H1 (cell line): ENCODE measurements around the gene TEK. TPM values are rescaled to one million over a fixed set of nuclear protein-coding genes. Genes with fewer than 3 reads are reported as not detected.

Experiments
- CTCF ChIA-PET: fragments of 300-600 bp; sonication (Branson Sonifier 250); formaldehyde crosslinking; loops from one replicate; lab custom pipeline; 2021; ENCODE audit not compliant: partially characterized antibody; lab: Charles Lee
- POLR2A ChIA-PET: fragments of 300-600 bp; sonication (Branson Sonifier 250); formaldehyde crosslinking; loops from one replicate; lab custom pipeline; 2021; ENCODE audit warnings: inconsistent platforms; ENCODE audit not compliant: partially characterized antibody; lab: Charles Lee
- DNase-seq, 2 experiments: peaks; one replicate each; pipeline versions ENCODE4 v3.0.0 to v3.0.0-alpha.2; 2010 to 2022; ENCODE audit warnings: low spot score in 2 of 2, low read depth in 1 of 2, mixed read lengths in 1 of 2
- FAIRE-seq: peaks from 2 replicates; lab custom pipeline; 2011; peaks lifted over from hg19 to GRCh38; lab: Jason Lieb, UNC
- H2AFZ ChIP-seq: 2 replicates; pipeline ENCODE4 v1.8.1; 2012; ENCODE audit warnings: low read length, inconsistent platforms
- H2AK5ac ChIP-seq: 2 replicates; pipeline ENCODE4 v1.6.1; 2013; ENCODE audit warnings: low read depth, low read length
- H2BK120ac ChIP-seq: replicated peaks from 2 replicates; pipeline ENCODE3; 2013; ENCODE audit warnings: low read depth, low read length, inconsistent platforms
- H2BK12ac ChIP-seq: 2 replicates; pipeline ENCODE4 v1.6.1; 2013; ENCODE audit warnings: low read depth, low read length
- H2BK15ac ChIP-seq: 2 replicates; pipeline ENCODE4 v1.6.1; 2013; ENCODE audit warnings: low read length
- H2BK20ac ChIP-seq: 2 replicates; pipeline ENCODE4 v1.6.1; 2013; ENCODE audit warnings: low read length
- H2BK5ac ChIP-seq: 2 replicates; pipeline ENCODE4 v1.6.1; 2013; ENCODE audit warnings: low read depth, low read length
- H3K14ac ChIP-seq: 2 replicates; pipeline ENCODE4 v1.6.1; 2013; ENCODE audit warnings: inconsistent platforms; ENCODE audit not compliant: insufficient read length
- H3K18ac ChIP-seq: 2 replicates; pipeline ENCODE4 v1.6.1; 2013; ENCODE audit warnings: low read length; ENCODE audit errors: extremely low read depth
- H3K23ac ChIP-seq: 2 replicates; pipeline ENCODE4 v1.6.1; 2013; ENCODE audit warnings: inconsistent platforms; ENCODE audit not compliant: insufficient read length
- H3K23me2 ChIP-seq: 2 replicates; pipeline ENCODE4 v1.6.1; 2013; ENCODE audit warnings: low read depth, low read length
- H3K27ac ChIP-seq: 2 replicates; pipeline ENCODE4 v1.6.1; 2011; ENCODE audit warnings: low read depth, low read length, inconsistent platforms
- H3K27me3 ChIP-seq, 4 experiments: replicated peaks in 1 of 4; 1 replicate in 1 of 4; 2 replicates in 3 of 4; pipeline versions ENCODE4 v1.6.1 to v1.8.1; 2011 to 2013; ENCODE audit warnings: low read length in 3 of 4, mild to moderate bottlenecking in 3 of 4, inconsistent platforms in 2 of 4, mixed read lengths in 2 of 4, moderate library complexity in 1 of 4; ENCODE audit not compliant: control insufficient read depth in 3 of 4, insufficient read depth in 3 of 4; ENCODE audit errors: extremely low read depth in 1 of 4
- H3K36me3 ChIP-seq, 4 experiments: 2 replicates each; pipeline versions ENCODE4 v1.6.1 to v1.8.1; 2011 to 2013; ENCODE audit warnings: mild to moderate bottlenecking in 4 of 4, low read length in 3 of 4, moderate library complexity in 2 of 4, control low read depth in 1 of 4, inconsistent platforms in 1 of 4; ENCODE audit not compliant: insufficient read depth in 4 of 4, control insufficient read depth in 2 of 4
- H3K4ac ChIP-seq: replicated peaks from 2 replicates; pipeline ENCODE3; 2013; ENCODE audit warnings: low read length, low read depth, mixed read lengths, inconsistent platforms; ENCODE audit not compliant: insufficient read length
- H3K4me1 ChIP-seq, 4 experiments: replicated peaks in 1 of 4; 1 replicate in 1 of 4; 2 replicates in 3 of 4; pipeline versions ENCODE4 v1.6.1 to v1.8.1; 2011 to 2013; ENCODE audit warnings: low read length in 3 of 4, inconsistent platforms in 2 of 4, mixed read lengths in 1 of 4; ENCODE audit not compliant: insufficient read depth in 4 of 4, control insufficient read depth in 3 of 4
- H3K4me2 ChIP-seq, 2 experiments: 2 replicates each; pipeline versions ENCODE4 v1.6.1 to v1.8.1; 2011 to 2013; ENCODE audit warnings: low read depth in 2 of 2, low read length in 2 of 2, control low read depth in 1 of 2, inconsistent platforms in 1 of 2, mild to moderate bottlenecking in 1 of 2; ENCODE audit not compliant: insufficient read depth in 1 of 2
- H3K4me3 ChIP-seq, 4 experiments: fragments of 200-600, 300-600 bp in 1 of 4; sonication (generic), shearing (Covaris generic), sonication (Bioruptor Twin) in 1 of 4; 2 replicates each; pipeline versions ENCODE4 v1.5.1 to v1.8.1; 2011 to 2016; ENCODE audit warnings: low read length in 4 of 4, low read depth in 3 of 4, control low read depth in 2 of 4, inconsistent platforms in 2 of 4, mild to moderate bottlenecking in 2 of 4, mixed read lengths in 1 of 4, moderate library complexity in 1 of 4; ENCODE audit not compliant: insufficient read depth in 2 of 4; ENCODE audit errors: extremely low read depth in 1 of 4
- H3K56ac ChIP-seq: replicated peaks from 2 replicates; pipeline ENCODE3; 2013; ENCODE audit warnings: low read depth, mild to moderate bottlenecking, mixed read lengths, low read length, inconsistent platforms; ENCODE audit not compliant: insufficient read length
- H3K79me1 ChIP-seq: 2 replicates; pipeline ENCODE4 v1.6.1; 2013; ENCODE audit warnings: low read depth, low read length, control low read depth
- H3K79me2 ChIP-seq, 2 experiments: 2 replicates each; pipeline versions ENCODE4 v1.6.1 to v1.8.1; 2012 to 2013; ENCODE audit warnings: low read length in 2 of 2, mild to moderate bottlenecking in 2 of 2, inconsistent platforms in 1 of 2; ENCODE audit not compliant: insufficient read depth in 2 of 2, control insufficient read depth in 1 of 2
- H3K9ac ChIP-seq, 4 experiments: replicated peaks in 1 of 4; 1 replicate in 1 of 4; 2 replicates in 3 of 4; pipeline versions ENCODE4 v1.6.1 to v1.8.1; 2011 to 2013; ENCODE audit warnings: low read depth in 3 of 4, low read length in 3 of 4, control low read depth in 2 of 4, mild to moderate bottlenecking in 2 of 4, moderate library complexity in 2 of 4, inconsistent platforms in 1 of 4; ENCODE audit errors: extremely low read depth in 1 of 4
- H3K9me3 ChIP-seq, 2 experiments: 2 replicates each; pipeline versions ENCODE4 v1.6.1 to v1.8.1; 2012 to 2013; ENCODE audit warnings: mild to moderate bottlenecking in 2 of 2, moderate library complexity in 2 of 2, control low read depth in 1 of 2, inconsistent platforms in 1 of 2, low read depth in 1 of 2, low read length in 1 of 2, mixed read lengths in 1 of 2; ENCODE audit not compliant: insufficient read depth in 2 of 2
- H4K20me1 ChIP-seq, 2 experiments: replicated peaks in 1 of 2; 2 replicates each; pipeline versions ENCODE3 to v1.8.1; 2011 to 2013; ENCODE audit warnings: inconsistent platforms in 2 of 2, low read length in 2 of 2, mild to moderate bottlenecking in 1 of 2; ENCODE audit not compliant: insufficient read depth in 2 of 2, control insufficient read depth in 1 of 2
- H4K5ac ChIP-seq: 2 replicates; pipeline ENCODE4 v1.6.1; 2013; ENCODE audit warnings: low read length, low read depth, mixed read lengths, inconsistent platforms; ENCODE audit not compliant: insufficient read length
- H4K8ac ChIP-seq: 2 replicates; pipeline ENCODE4 v1.8.0; 2013; ENCODE audit warnings: mild to moderate bottlenecking, moderate library complexity, low read length, inconsistent platforms; ENCODE audit not compliant: insufficient read depth; ENCODE audit errors: extremely low read depth
- H4K91ac ChIP-seq: replicated peaks from 2 replicates; pipeline ENCODE3; 2013; ENCODE audit warnings: low read length, mixed read lengths, inconsistent platforms; ENCODE audit not compliant: insufficient read length
- ATF3 ChIP-seq: IDR thresholded peaks from 2 replicates; pipeline ENCODE4 v1.6.1; 2011; ENCODE audit warnings: low read depth, mild to moderate bottlenecking, low read length; ENCODE audit not compliant: insufficient read depth
- MAFK ChIP-seq: IDR thresholded peaks from 2 replicates; pipeline ENCODE4 v1.6.1; 2012; ENCODE audit warnings: low read depth, mild to moderate bottlenecking, improper control_type of control experiment, low read length
- WGBS, 2 experiments: shearing (Covaris generic) in 1 of 2; methylation state at CpG; one replicate each; pipeline versions ENCODE4 v1.1.6 to v1.1.7; 2013 to 2015; ENCODE audit warnings: low lambda C conversion rate in 2 of 2, mixed read lengths in 2 of 2, inconsistent platforms in 1 of 2, low coverage in 1 of 2, missing lambda C conversion rate in 1 of 2; ENCODE audit not compliant: insufficient replicate concordance in 2 of 2, insufficient coverage in 1 of 2, insufficient read length in 1 of 2; ENCODE audit errors: extremely low coverage in 1 of 2, missing lambda C conversion rate in 1 of 2; 5-methylcytosine and 5-hydroxymethylcytosine counted together
- polyA plus RNA-seq, 7 experiments: library from polyadenylated mRNA; depleted of rRNA in 3 of 7; stranded (reverse) in 5 of 7; unstranded in 2 of 7; fragments of >200 nt in 5 of 7; fragments of 200-250 nt in 2 of 7; gene quantifications; 1 replicate in 5 of 7; 2 replicates in 1 of 7; 4 replicates in 1 of 7; pipeline versions ENCODE4 v1.2.1 to v1.2.3, GENCODE V29; 2011 to 2013; ENCODE audit warnings: missing spikeins in 2 of 7, mixed read lengths in 2 of 7
- total RNA-seq: library from RNA; stranded (reverse); fragmentation: NEBNext Ultra II Directional; extraction: Animal tissue kit (Norgen Biotek cat#: 25700); gene quantifications from 2 replicates; pipeline ENCODE4 v1.2.1, GENCODE V29; 2021

TEK gene
- total and polyA plus RNA-seq, 2 of the 8 experiments (the other 6 are each of a cell fraction or from before 2014, with no cell fraction given), result 11.0 to 35.8 TPM

GRCh38 chr9:27181381-27181780, 72.4 kb downstream of the TEK start:
- no peak for FAIRE-seq

More at GRCh38 chr9:27181381-27181780, 72.4 kb downstream of the TEK start:
- no peak overlapping the region for H3K56ac ChIP-seq
- no peak overlapping the region for H3K9ac ChIP-seq
- no peak overlapping the region for H2BK15ac ChIP-seq
- no peak overlapping the region for H2BK5ac ChIP-seq
- H2BK12ac ChIP-seq, result no peak overlapping the region
- no peaks in the 10 kb centered on the region for H3K79me1 ChIP-seq
- H3K4me2 ChIP-seq, result no peak overlapping the region
- H4K5ac ChIP-seq, result no peak overlapping the region
- no peaks in the 10 kb centered on the region for H3K79me2 ChIP-seq
- no peak overlapping the region for H3K4me3 ChIP-seq
- no peak overlapping the region for H4K8ac ChIP-seq
- H3K36me3 ChIP-seq, result peaks cover 0 to 5% (median 2%) of the 10 kb centered on the region in 4 experiments; a peak in 4 of 8 replicates
- no peak overlapping the region for H3K27ac ChIP-seq
- ChIA-PET CTCF (interaction anchor here (1.1 to 1.5 kb wide), 2 partner anchors 8 to 9 kb away, joined by 3 read pairs; no protein-coding TSS in a partner anchor), POLR2A (no interaction called here)
- WGBS, 2 experiments, result 91% methylated on average over 4 of the region's 4 CpGs; no CpG with 5 or more reads in 1 of the 2 experiments
- DNase-seq, result no peak
- TF ChIP-seq ATF3 (no peak), MAFK (no peak)
- 0 out of 4 replicates have a peak, but pooled peaks cover 0 to 4% of the 10 kb centered on the region in 2 experiments for H3K9me3 ChIP-seq
- H3K4ac ChIP-seq, result no peak overlapping the region
- no peaks in the 10 kb centered on the region for H4K20me1 ChIP-seq
- H3K23me2 ChIP-seq, result no peaks in the 10 kb centered on the region
- no peaks in the 10 kb centered on the region for H3K4me1 ChIP-seq
- no peak overlapping the region for H2BK120ac ChIP-seq
- no peak overlapping the region for H3K23ac ChIP-seq
- no peak overlapping the region for H4K91ac ChIP-seq
- H2AFZ ChIP-seq, result no peak overlapping the region
- no peak overlapping the region for H3K14ac ChIP-seq
- H3K18ac ChIP-seq, result no peak overlapping the region
- no peak overlapping the region for H2AK5ac ChIP-seq
- no peak overlapping the region for H2BK20ac ChIP-seq
- H3K27me3 ChIP-seq, result no peaks in the 10 kb centered on the region
